ENCODE data around the gene HLA-DMA. TPM values are rescaled to one million over a fixed set of nuclear protein-coding genes. Genes with fewer than 3 reads are reported as not detected.

HLA-DMA gene
- total and polyA plus RNA-seq, 9 of the 15 experiments (the other 6 are each of a cell fraction or from before 2014, with no cell fraction given) = 0.13 to 0.83 (median 0.51) TPM

DNA sequence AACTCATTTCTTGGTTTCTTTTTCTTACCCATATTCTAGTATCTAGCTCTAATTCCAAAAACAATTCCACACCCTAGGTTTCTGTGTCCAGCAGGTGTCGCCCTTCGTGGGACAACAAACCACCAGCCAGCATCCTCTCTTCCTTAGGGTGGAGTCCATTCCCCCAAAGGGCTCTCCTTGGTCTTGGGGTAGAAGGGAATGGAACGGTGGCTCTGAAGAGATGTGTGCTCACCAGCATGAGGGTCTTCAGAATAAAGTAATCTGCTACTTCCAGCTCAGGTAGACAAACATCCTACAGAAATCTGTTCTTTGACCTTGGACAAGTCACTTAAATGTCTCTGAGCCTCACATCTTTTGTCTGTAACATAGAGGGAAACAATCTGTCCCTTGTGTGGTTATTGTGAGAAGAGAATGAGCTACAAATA lies 19.2 kb downstream of the HLA-DMA start (continued):
- TF ChIP-seq RCOR1 (IDR thresholded peaks at IDR 0.05; ENCODE audit: borderline replicate concordance in 1 of 2, low read depth in 2 of 2, low read length in 2 of 2) (peak in 1 of 2 experiments; percentile 70; a peak in 1 of 4 replicates), PHF20 (IDR thresholded peaks at IDR 0.05; ENCODE audit: partially characterized antibody) (no peak), CEBPG (CRISPR knock-in tag; IDR thresholded peaks at IDR 0.05) (no peak), CEBPG (tag; conservative IDR thresholded peaks at IDR 0.05 in 1 of 2, IDR thresholded peaks at IDR 0.05 in 1 of 2) (no peak), MXI1 (IDR thresholded peaks at IDR 0.05; ENCODE audit: low read depth, low read length) (no peak), ARID2 (IDR thresholded peaks at IDR 0.05) (peak; percentile 77; the same call in 1 of the 2 replicates), MYC (IDR thresholded peaks at IDR 0.05; ENCODE audit: low read depth, low read length) (no peak), MYC (CRISPR knock-in tag; IDR thresholded peaks at IDR 0.05; ENCODE audit: borderline replicate concordance, low read depth) (no peak), NR3C1 (CRISPR knock-in tag; IDR thresholded peaks at IDR 0.05) (no peak), ZFP30 (CRISPR knock-in tag; IDR thresholded peaks at IDR 0.05; ENCODE audit: borderline replicate concordance) (no peak), TARDBP (IDR thresholded peaks at IDR 0.05) (no peak), OTX1 (CRISPR knock-in tag; IDR thresholded peaks at IDR 0.05) (no peak), ZKSCAN3 (CRISPR knock-in tag; IDR thresholded peaks at IDR 0.05) (no peak), CEBPB (tag; IDR thresholded peaks at IDR 0.05) (no peak), HMG20A (CRISPR knock-in tag; conservative IDR thresholded peaks at IDR 0.05) (no peak), PHB (CRISPR knock-in tag; IDR thresholded peaks at IDR 0.05) (no peak), HDAC3 (IDR thresholded peaks at IDR 0.05; ENCODE audit: borderline replicate concordance, partially characterized antibody) (no peak), HNRNPLL (IDR thresholded peaks at IDR 0.05; ENCODE audit: low read depth, low read length, poor library complexity, severe bottlenecking) (no peak), ZNF274 (IDR thresholded peaks at IDR 0.05; ENCODE audit: borderline replicate concordance, low read depth, low read length) (no peak), KLF10 (CRISPR knock-in tag; IDR thresholded peaks at IDR 0.05) (no peak), TEAD1 (CRISPR knock-in tag; IDR thresholded peaks at IDR 0.05) (no peak)
- TF ChIP-seq, protein P1, sequence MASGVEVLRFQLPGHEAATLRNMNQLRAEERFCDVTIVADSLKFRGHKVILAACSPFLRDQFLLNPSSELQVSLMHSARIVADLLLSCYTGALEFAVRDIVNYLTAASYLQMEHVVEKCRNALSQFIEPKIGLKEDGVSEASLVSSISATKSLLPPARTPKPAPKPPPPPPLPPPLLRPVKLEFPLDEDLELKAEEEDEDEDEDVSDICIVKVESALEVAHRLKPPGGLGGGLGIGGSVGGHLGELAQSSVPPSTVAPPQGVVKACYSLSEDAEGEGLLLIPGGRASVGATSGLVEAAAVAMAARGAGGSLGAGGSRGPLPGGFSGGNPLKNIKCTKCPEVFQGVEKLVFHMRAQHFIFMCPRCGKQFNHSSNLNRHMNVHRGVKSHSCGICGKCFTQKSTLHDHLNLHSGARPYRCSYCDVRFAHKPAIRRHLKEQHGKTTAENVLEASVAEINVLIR (CRISPR knock-in tag; IDR thresholded peaks at IDR 0.05) = no peak
- TF ChIP-seq, protein P2, sequence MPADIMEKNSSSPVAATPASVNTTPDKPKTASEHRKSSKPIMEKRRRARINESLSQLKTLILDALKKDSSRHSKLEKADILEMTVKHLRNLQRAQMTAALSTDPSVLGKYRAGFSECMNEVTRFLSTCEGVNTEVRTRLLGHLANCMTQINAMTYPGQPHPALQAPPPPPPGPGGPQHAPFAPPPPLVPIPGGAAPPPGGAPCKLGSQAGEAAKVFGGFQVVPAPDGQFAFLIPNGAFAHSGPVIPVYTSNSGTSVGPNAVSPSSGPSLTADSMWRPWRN (IDR thresholded peaks at IDR 0.05; ENCODE audit: low read depth) = no peak
- TF ChIP-seq, protein P3, sequence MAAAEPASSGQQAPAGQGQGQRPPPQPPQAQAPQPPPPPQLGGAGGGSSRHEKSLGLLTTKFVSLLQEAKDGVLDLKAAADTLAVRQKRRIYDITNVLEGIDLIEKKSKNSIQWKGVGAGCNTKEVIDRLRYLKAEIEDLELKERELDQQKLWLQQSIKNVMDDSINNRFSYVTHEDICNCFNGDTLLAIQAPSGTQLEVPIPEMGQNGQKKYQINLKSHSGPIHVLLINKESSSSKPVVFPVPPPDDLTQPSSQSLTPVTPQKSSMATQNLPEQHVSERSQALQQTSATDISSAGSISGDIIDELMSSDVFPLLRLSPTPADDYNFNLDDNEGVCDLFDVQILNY (CRISPR knock-in tag; IDR thresholded peaks at IDR 0.05) = no peak
- TF ChIP-seq, protein P4, sequence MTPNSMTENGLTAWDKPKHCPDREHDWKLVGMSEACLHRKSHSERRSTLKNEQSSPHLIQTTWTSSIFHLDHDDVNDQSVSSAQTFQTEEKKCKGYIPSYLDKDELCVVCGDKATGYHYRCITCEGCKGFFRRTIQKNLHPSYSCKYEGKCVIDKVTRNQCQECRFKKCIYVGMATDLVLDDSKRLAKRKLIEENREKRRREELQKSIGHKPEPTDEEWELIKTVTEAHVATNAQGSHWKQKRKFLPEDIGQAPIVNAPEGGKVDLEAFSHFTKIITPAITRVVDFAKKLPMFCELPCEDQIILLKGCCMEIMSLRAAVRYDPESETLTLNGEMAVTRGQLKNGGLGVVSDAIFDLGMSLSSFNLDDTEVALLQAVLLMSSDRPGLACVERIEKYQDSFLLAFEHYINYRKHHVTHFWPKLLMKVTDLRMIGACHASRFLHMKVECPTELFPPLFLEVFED (CRISPR knock-in tag; conservative IDR thresholded peaks at IDR 0.05) = no peak
- TF ChIP-seq, protein P5, sequence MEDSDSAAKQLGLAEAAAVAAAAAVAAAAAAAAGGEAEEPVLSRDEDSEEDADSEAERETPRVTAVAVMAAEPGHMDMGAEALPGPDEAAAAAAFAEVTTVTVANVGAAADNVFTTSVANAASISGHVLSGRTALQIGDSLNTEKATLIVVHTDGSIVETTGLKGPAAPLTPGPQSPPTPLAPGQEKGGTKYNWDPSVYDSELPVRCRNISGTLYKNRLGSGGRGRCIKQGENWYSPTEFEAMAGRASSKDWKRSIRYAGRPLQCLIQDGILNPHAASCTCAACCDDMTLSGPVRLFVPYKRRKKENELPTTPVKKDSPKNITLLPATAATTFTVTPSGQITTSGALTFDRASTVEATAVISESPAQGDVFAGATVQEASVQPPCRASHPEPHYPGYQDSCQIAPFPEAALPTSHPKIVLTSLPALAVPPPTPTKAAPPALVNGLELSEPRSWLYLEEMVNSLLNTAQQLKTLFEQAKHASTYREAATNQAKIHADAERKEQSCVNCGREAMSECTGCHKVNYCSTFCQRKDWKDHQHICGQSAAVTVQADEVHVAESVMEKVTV (CRISPR knock-in tag; IDR thresholded peaks at IDR 0.05) = peak; percentile 77

Data from K562 (cell line).